B cell (primary cell): Measurements from ENCODE around the gene PARP16.

Experiments
- EZH2 ChIP-seq: IDR thresholded peaks from 2 replicates; pipeline ENCODE4 v1.6.1; 2012; ENCODE audit warnings: borderline replicate concordance, low read depth, mild to moderate bottlenecking, moderate library complexity, low read length; ENCODE audit not compliant: insufficient read depth, poor library complexity, severe bottlenecking
- TF ChIP-seq, protein P1 (sequence below): fragments of 200-600 bp; IDR thresholded peaks from one replicate; pipeline ENCODE4 v1.8.0; 2022; ENCODE audit warnings: antibody characterized with exemption, mild to moderate bottlenecking

DNA sequence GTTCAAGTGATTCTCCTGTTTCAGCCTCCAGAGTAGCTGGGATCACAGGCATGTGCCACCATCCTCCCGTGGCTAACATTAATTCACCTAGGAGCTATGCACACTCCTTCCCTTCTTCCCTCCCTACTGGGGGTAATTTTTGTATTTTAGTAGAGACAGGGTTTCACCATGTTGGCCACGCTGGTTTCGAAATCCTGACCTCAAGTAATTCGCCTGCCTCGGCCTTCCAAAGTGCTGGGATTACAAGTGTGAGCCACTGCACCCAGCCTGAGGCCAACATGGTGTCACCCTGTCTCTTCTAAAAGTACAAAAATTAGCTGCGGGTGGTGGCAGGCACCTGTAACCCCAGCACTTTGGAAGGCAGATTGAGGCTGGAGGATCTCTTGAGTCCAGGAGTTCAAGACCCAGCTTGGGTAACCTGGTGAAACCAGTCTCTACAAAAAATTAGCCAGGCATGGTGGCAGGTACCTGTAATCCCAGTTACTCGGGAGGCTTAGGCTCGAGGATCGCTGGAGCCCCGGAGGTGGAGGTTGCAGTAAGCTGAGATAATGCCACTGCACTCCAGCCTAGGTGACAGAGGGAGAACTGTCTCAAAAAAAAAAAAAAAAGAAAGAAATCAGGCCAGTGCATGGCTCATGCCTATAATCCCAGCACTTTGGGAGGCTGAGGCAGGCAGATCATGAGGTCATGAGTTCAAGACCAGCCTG is 23.9 kb upstream of the PARP16 start:
- TF ChIP-seq, protein P1, sequence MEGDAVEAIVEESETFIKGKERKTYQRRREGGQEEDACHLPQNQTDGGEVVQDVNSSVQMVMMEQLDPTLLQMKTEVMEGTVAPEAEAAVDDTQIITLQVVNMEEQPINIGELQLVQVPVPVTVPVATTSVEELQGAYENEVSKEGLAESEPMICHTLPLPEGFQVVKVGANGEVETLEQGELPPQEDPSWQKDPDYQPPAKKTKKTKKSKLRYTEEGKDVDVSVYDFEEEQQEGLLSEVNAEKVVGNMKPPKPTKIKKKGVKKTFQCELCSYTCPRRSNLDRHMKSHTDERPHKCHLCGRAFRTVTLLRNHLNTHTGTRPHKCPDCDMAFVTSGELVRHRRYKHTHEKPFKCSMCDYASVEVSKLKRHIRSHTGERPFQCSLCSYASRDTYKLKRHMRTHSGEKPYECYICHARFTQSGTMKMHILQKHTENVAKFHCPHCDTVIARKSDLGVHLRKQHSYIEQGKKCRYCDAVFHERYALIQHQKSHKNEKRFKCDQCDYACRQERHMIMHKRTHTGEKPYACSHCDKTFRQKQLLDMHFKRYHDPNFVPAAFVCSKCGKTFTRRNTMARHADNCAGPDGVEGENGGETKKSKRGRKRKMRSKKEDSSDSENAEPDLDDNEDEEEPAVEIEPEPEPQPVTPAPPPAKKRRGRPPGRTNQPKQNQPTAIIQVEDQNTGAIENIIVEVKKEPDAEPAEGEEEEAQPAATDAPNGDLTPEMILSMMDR, result no peak
- TF ChIP-seq EZH2, result no peak
